GM19438 (cell line): ENCODE measurements around the gene FMNL2.
"Not testable (repeated sequence)": the region's sequence is repeated elsewhere in the genome, so short reads cannot be mapped to it uniquely, and the experiment has no call there.

Experiments used
- ATAC-seq: cut with Tn5 transposase; IDR thresholded peaks from one replicate; pipeline ENCODE4 v1.9.1; 2021; ENCODE audit warnings: low read depth; ENCODE audit not compliant: unreplicated experiment

FMNL2 gene

GRCh38 chr2:152370783-152371182 is 35.8 kb downstream of the FMNL2 start:
- no peak for ATAC-seq

- ATAC-seq: no peak
Measured at GRCh38 chr2:152372438-152372984, 37.5 kb downstream of the FMNL2 start.

GRCh38 chr2:152375174-152375573 is 40.2 kb downstream of the FMNL2 start:
- ATAC-seq: no peak

- ATAC-seq: no peak
Measured at GRCh38 chr2:152376385-152376784, 41.4 kb downstream of the FMNL2 start.

GRCh38 chr2:152376968-152377367 is 42.0 kb downstream of the FMNL2 start:
- no peak for ATAC-seq

GRCh38 chr2:152379089-152379488 is 44.1 kb downstream of the FMNL2 start:
- no peak for ATAC-seq

- ATAC-seq: no peak
Measured at GRCh38 chr2:152380261-152381055, 45.5 kb downstream of the FMNL2 start.

- ATAC-seq: no peak
Measured at GRCh38 chr2:152383702-152384101, 48.7 kb downstream of the FMNL2 start.

GRCh38 chr2:152384992-152385391 is 50.0 kb downstream of the FMNL2 start:
- ATAC-seq: no peak

- no peak for ATAC-seq
Measured at GRCh38 chr2:152385650-152386049, 50.7 kb downstream of the FMNL2 start.

GRCh38 chr2:152386266-152386665 is 51.3 kb downstream of the FMNL2 start:
- ATAC-seq: no peak

GRCh38 chr2:152387041-152387440 is 52.1 kb downstream of the FMNL2 start:
- no peak for ATAC-seq

GRCh38 chr2:152388269-152388668 is 53.3 kb downstream of the FMNL2 start:
- ATAC-seq: not testable (repeated sequence)

- no peak for ATAC-seq
Measured at GRCh38 chr2:152389483-152389882, 54.5 kb downstream of the FMNL2 start.

- ATAC-seq: no peak
Measured at GRCh38 chr2:152390837-152391236, 55.9 kb downstream of the FMNL2 start.

- no peak for ATAC-seq
Measured at GRCh38 chr2:152391318-152391717, 56.3 kb downstream of the FMNL2 start.

GRCh38 chr2:152393377-152393776 is 58.4 kb downstream of the FMNL2 start:
- no peak for ATAC-seq

- ATAC-seq: no peak
Measured at GRCh38 chr2:152394326-152394725, 59.4 kb downstream of the FMNL2 start.

- ATAC-seq: no peak
Measured at GRCh38 chr2:152395103-152395502, 60.1 kb downstream of the FMNL2 start.

- no peak for ATAC-seq
Measured at GRCh38 chr2:152395572-152395971, 60.6 kb downstream of the FMNL2 start.

- no peak for ATAC-seq
Measured at GRCh38 chr2:152396051-152396511, 61.1 kb downstream of the FMNL2 start.

GRCh38 chr2:152396763-152397162 is 61.8 kb downstream of the FMNL2 start:
- ATAC-seq: no peak
